GM12878 (cell line): Measurements from ENCODE around the gene SH3BGRL3. TPM values are rescaled to one million over a fixed set of nuclear protein-coding genes. Genes with fewer than 3 reads are reported as not detected.

ENCODE experiments used
- BACH1 ChIP-seq: fragments of 450-650 bp; IDR thresholded peaks from 2 replicates; pipeline ENCODE4 v1.6.1; 2017; ENCODE audit warnings: mild to moderate bottlenecking, borderline replicate concordance
- BCL3 ChIP-seq: IDR thresholded peaks from 2 replicates; pipeline ENCODE4 v1.6.1; 2011; ENCODE audit warnings: borderline replicate concordance, low read depth, mild to moderate bottlenecking, moderate library complexity, low read length; ENCODE audit not compliant: insufficient read depth, poor library complexity, severe bottlenecking
- BHLHE40 ChIP-seq, 2 experiments: fragments of 450-650 bp in 1 of 2; IDR thresholded peaks; 2 replicates each; pipeline ENCODE4 v1.6.1; 2011 to 2017; ENCODE audit warnings: low read depth in 2 of 2, borderline replicate concordance in 1 of 2, improper control_type of control experiment in 1 of 2, low read length in 1 of 2, mild to moderate bottlenecking in 1 of 2
- CBX3 ChIP-seq: fragments of 200-600 bp; sonication (generic); IDR thresholded peaks from 2 replicates; pipeline ENCODE4 v1.6.1; 2016; ENCODE audit warnings: low read depth, borderline replicate concordance
- CHD2 ChIP-seq: IDR thresholded peaks from 2 replicates; pipeline ENCODE4 v1.6.1; 2011; ENCODE audit warnings: low read depth, low read length, improper control_type of control experiment, borderline replicate concordance
- CREM ChIP-seq: IDR thresholded peaks from 2 replicates; pipeline ENCODE4 v1.6.1; 2014; ENCODE audit warnings: antibody characterized with exemption, low read depth
- GATAD2B ChIP-seq: fragments of 450-650 bp; conservative IDR thresholded peaks from 2 replicates; pipeline ENCODE4 v1.6.1; 2017; ENCODE audit warnings: low read depth, mild to moderate bottlenecking, moderate library complexity
- IKZF1 ChIP-seq: fragments of 450-650 bp; conservative IDR thresholded peaks from 2 replicates; pipeline ENCODE4 v1.6.1; 2017; ENCODE audit warnings: antibody characterized with exemption, mild to moderate bottlenecking
- JUND ChIP-seq: IDR thresholded peaks from 2 replicates; pipeline ENCODE4 v1.6.1; 2012; ENCODE audit warnings: low read depth, mild to moderate bottlenecking, low read length, improper control_type of control experiment, moderate library complexity
- KAT2A ChIP-seq: conservative IDR thresholded peaks from 2 replicates; pipeline ENCODE4 v1.6.1; 2011; ENCODE audit warnings: low read depth, low read length; ENCODE audit not compliant: control insufficient read depth
- MLLT1 ChIP-seq: fragments of 450-650 bp; IDR thresholded peaks from 2 replicates; pipeline ENCODE4 v1.6.1; 2016; ENCODE audit warnings: mild to moderate bottlenecking
- MTA3 ChIP-seq: IDR thresholded peaks from 2 replicates; pipeline ENCODE4 v1.6.1; 2012; ENCODE audit warnings: low read length, inconsistent platforms, borderline replicate concordance
- MYB ChIP-seq: fragments of 150-350 bp; IDR thresholded peaks from 2 replicates; pipeline ENCODE4 v1.6.1; 2014; ENCODE audit warnings: mild to moderate bottlenecking, low read depth, low read length, borderline replicate concordance
- PAX5 ChIP-seq: IDR thresholded peaks from 2 replicates; pipeline ENCODE4 v1.6.1; 2011; ENCODE audit warnings: low read depth, low read length, borderline replicate concordance
- POLR2AphosphoS2 ChIP-seq: IDR thresholded peaks from 2 replicates; pipeline ENCODE4 v1.6.1; 2011; ENCODE audit warnings: low read depth, mild to moderate bottlenecking, low read length, improper control_type of control experiment, moderate library complexity
- POU2F2 ChIP-seq: IDR thresholded peaks from 3 replicates; pipeline ENCODE4 v1.6.1; 2011; ENCODE audit warnings: low read depth, mild to moderate bottlenecking, low read length, borderline replicate concordance
- SREBF2 ChIP-seq: IDR thresholded peaks from 2 replicates; pipeline ENCODE4 v1.6.1; 2012; ENCODE audit warnings: mild to moderate bottlenecking, low read length
- TAF1 ChIP-seq: IDR thresholded peaks from 2 replicates; pipeline ENCODE4 v1.6.1; 2011; ENCODE audit warnings: mild to moderate bottlenecking, low read depth, low read length, borderline replicate concordance
- TCF12 ChIP-seq: IDR thresholded peaks from 2 replicates; pipeline ENCODE4 v1.6.1; 2011; ENCODE audit warnings: low read depth, mild to moderate bottlenecking, low read length
- YBX1 ChIP-seq: fragments of 450-650 bp; IDR thresholded peaks from 2 replicates; pipeline ENCODE4 v1.6.1; 2016; ENCODE audit warnings: antibody characterized with exemption
- polyA plus RNA-seq, 11 experiments: library from polyadenylated mRNA; depleted of rRNA in 4 of 11; unstranded in 6 of 11; stranded (reverse) in 5 of 11; fragments of >200 nt; fragmentation: Nextera tagmentation in 4 of 11; fragmentation: Illumina TruSeq in 1 of 11; extraction: Ambion mirVana in 4 of 11; extraction: Trizol in 1 of 11; gene quantifications; 1 replicate in 1 of 11; 2 replicates in 10 of 11; pipeline versions ENCODE4 v1.2.1 to v1.2.3, GENCODE V29; 2011 to 2016; ENCODE audit warnings: inconsistent platforms in 2 of 11, missing spikeins in 2 of 11, low read depth in 1 of 11
- total RNA-seq, 4 experiments: library from RNA; depleted of rRNA in 3 of 4; stranded (reverse); fragments of >200 nt in 3 of 4; fragmentation: Illumina TruSeq in 1 of 4; extraction: Trizol in 1 of 4; gene quantifications; 2 replicates each; pipeline versions ENCODE4 v1.2.1 to v1.2.3, GENCODE V29; 2013 to 2021
- TF ChIP-seq, protein P1 (sequence below): IDR thresholded peaks from 2 replicates; pipeline ENCODE4 v1.6.1; 2012; ENCODE audit warnings: low read depth, low read length, improper control_type of control experiment
- TF ChIP-seq, protein P2 (sequence below), 3 experiments: IDR thresholded peaks in 2 of 3; conservative IDR thresholded peaks in 1 of 3; 2 replicates each; pipeline ENCODE4 v1.5.1; 2011; ENCODE audit warnings: low read depth in 3 of 3, low read length in 3 of 3, mild to moderate bottlenecking in 3 of 3, control low read depth in 2 of 3, moderate library complexity in 2 of 3, inconsistent platforms in 1 of 3, mixed read lengths in 1 of 3; ENCODE audit not compliant: control insufficient read depth in 2 of 3, insufficient read depth in 1 of 3; ENCODE audit errors: extremely low read depth in 1 of 3

Gene SH3BGRL3
- total and polyA plus RNA-seq, 10 of the 15 experiments (the other 5 are each of a cell fraction or from before 2014, with no cell fraction given), result 39.7 to 390 (median 118) TPM

DNA sequence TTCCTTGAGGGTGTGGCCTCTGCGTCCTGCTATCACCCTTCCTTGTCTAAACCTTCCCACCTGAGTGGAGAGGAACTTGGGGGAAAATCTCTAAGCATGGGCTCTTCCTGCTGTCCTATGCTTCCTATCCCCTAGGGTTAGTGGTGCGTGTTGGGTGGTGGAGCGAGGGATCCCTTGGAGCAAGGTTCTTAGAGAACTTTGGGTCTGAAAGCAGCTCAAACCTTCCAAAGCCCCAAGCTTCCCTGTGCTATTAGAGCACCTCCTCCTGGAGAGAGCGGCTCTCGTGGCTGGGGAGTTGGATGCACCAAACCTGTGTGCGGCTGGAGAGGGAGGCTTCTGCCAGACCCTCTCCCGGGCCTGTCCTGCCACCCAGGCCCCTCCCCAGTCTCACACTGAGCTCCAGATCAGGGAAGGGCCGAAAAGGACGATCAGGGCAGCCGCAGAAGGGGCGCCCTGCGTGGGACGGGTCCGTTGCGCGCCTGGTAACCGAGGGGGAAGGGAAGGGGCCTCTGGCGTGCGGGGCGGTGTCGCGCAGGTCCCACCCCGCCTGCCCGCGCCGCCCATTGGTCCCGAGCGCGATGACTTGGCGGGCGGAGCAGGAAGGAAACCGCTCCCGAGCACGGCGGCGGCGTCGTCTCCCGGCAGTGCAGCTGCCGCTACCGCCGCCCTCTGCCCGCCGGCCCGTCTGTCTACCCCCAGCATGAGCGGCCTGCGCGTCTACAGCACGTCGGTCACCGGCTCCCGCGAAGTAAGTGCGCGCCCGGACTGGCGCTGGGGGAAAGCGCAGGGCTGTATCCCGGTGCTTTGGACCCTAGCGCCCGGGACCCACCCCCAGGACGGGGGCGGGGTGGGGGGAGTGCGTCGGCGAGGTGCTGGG, at the start of gene SH3BGRL3 (continued):
- TF ChIP-seq CREM (peak; percentile 57), CHD2 (peak; percentile 82), MTA3 (no peak), TCF12 (0 out of 2 replicates have a peak, but pooled peaks have one; percentile 43), POU2F2 (no peak; the same call in 2 of the 3 replicates), TAF1 (peak; percentile 31; the same call in 1 of the 2 replicates), CBX3 (no peak), SREBF2 (no peak), MYB (peak; percentile 17; the same call in 1 of the 2 replicates), IKZF1 (peak; percentile 79), PAX5 (peak; percentile 25; the same call in 1 of the 2 replicates), GATAD2B (peak; percentile 77), BHLHE40 (IDR thresholded peaks at IDR 0.05; ENCODE audit: borderline replicate concordance in 1 of 2, low read depth in 2 of 2, low read length in 1 of 2) (peak in 1 of 2 experiments; percentile 84; a peak in 2 of 4 replicates), MLLT1 (peak; percentile 36; the same call in 1 of the 2 replicates), JUND (no peak), KAT2A (no peak), BCL3 (peak; percentile 76), BACH1 (peak; percentile 85), YBX1 (no peak), POLR2AphosphoS2 (0 out of 2 replicates have a peak, but pooled peaks have one; percentile 88)
- TF ChIP-seq, protein P1, sequence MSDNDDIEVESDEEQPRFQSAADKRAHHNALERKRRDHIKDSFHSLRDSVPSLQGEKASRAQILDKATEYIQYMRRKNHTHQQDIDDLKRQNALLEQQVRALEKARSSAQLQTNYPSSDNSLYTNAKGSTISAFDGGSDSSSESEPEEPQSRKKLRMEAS, result peak; percentile 50; the same call in 1 of the 2 replicates
- TF ChIP-seq, protein P2, sequence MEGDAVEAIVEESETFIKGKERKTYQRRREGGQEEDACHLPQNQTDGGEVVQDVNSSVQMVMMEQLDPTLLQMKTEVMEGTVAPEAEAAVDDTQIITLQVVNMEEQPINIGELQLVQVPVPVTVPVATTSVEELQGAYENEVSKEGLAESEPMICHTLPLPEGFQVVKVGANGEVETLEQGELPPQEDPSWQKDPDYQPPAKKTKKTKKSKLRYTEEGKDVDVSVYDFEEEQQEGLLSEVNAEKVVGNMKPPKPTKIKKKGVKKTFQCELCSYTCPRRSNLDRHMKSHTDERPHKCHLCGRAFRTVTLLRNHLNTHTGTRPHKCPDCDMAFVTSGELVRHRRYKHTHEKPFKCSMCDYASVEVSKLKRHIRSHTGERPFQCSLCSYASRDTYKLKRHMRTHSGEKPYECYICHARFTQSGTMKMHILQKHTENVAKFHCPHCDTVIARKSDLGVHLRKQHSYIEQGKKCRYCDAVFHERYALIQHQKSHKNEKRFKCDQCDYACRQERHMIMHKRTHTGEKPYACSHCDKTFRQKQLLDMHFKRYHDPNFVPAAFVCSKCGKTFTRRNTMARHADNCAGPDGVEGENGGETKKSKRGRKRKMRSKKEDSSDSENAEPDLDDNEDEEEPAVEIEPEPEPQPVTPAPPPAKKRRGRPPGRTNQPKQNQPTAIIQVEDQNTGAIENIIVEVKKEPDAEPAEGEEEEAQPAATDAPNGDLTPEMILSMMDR (IDR thresholded peaks at IDR 0.05 in 2 of 3, conservative IDR thresholded peaks at IDR 0.05 in 1 of 3; ENCODE audit: control insufficient read depth in 2 of 3, extremely low read depth in 1 of 3, insufficient read depth in 1 of 3, low read depth in 3 of 3, low read length in 3 of 3), result peak; percentile 22 to 47 (median 41); a peak in 4 of 6 replicates
